ENCODE measurements around the gene FSTL4. TPM values are rescaled to one million over a fixed set of nuclear protein-coding genes. Genes with fewer than 3 reads are reported as not detected.

The FSTL4 gene
- total and polyA plus RNA-seq, 12 donors, result 0.01 to 0.42 (median 0.38) TPM; not detected in 6

DNA sequence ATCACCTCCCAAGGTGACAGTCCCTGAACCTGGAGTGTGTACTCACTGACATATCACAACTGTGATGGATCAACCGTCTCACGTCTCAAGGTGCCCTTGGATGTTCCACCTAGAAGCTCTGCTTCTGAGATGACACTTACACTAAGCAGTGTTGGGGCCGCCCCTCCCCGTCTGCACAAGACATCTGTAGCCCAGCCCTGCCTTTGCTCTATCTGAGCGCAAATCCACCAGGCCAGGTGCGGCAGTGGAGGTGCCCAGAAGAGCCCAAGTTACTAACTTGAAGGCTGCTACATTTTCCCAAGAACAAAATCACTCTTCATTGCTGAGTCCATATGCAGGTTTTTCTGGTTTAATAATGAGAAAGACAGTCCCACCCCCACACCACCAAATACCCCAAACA lies 148.3 kb downstream of the FSTL4 start:
- DNase-seq (no peak), ATAC-seq (no peak)
- intact Hi-C loops (cut with DNase I), result no loop called here
- no peak overlapping the region for H3K27ac ChIP-seq
- peaks cover 0 to 3% (median 0%) of the 10 kb centered on the region in 9 donors for H3K4me1 ChIP-seq
- WGBS, 2 donors, result 84 to 86% methylated on average over 6 of the region's 6 CpGs
- TF ChIP-seq, protein P1, sequence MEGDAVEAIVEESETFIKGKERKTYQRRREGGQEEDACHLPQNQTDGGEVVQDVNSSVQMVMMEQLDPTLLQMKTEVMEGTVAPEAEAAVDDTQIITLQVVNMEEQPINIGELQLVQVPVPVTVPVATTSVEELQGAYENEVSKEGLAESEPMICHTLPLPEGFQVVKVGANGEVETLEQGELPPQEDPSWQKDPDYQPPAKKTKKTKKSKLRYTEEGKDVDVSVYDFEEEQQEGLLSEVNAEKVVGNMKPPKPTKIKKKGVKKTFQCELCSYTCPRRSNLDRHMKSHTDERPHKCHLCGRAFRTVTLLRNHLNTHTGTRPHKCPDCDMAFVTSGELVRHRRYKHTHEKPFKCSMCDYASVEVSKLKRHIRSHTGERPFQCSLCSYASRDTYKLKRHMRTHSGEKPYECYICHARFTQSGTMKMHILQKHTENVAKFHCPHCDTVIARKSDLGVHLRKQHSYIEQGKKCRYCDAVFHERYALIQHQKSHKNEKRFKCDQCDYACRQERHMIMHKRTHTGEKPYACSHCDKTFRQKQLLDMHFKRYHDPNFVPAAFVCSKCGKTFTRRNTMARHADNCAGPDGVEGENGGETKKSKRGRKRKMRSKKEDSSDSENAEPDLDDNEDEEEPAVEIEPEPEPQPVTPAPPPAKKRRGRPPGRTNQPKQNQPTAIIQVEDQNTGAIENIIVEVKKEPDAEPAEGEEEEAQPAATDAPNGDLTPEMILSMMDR (IDR thresholded peaks at IDR 0.05), result no peak
- H3K4me3 ChIP-seq, result no peak overlapping the region
- no peaks in the 10 kb centered on the region for H3K9me3 ChIP-seq
- no peaks in the 10 kb centered on the region for H3K36me3 ChIP-seq
- H3K27me3 ChIP-seq, result peaks cover 0 to 6% (median 0%) of the 10 kb centered on the region in 7 donors

DNA sequence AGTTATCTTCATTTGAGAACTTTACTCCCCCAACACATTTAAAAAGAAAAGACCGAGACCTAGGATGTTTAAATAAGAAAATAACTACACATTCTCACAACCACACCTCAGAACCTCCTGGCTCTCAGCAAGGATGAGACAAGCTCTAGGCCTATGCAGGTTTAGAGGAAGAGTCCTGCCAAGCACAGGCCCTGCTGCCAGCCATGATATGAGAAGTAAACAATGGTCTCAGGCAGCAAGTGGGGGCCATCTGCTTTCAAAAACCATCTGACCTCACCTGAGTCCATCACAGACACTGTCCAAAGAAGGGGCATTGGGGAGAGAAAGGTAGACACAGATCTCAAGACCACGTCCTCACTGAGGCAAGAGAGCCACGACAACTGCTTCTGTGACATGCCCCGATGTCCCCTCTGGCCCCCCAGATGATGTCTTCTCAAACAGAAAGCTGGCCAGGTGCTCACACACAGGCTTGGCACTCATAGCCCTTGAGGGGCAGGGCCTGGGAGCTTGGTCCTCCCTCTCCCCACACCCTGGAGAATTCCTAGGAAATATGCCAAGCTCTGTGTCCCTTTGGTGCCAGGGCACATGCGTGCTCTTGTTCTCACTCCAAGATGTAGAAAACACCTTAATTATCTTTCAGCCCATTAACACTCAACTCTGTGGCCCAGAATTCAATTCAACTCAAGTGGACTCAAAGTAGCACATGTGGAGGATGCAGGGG lies 150.4 kb downstream of the FSTL4 start:
- Histone ChIP-seq H3K4me3 (no peak overlapping the region), H3K27me3 (peaks cover 0 to 7% (median 0%) of the 10 kb centered on the region in 7 donors), H3K27ac (no peak overlapping the region), H3K36me3 (no peaks in the 10 kb centered on the region), H3K9me3 (no peaks in the 10 kb centered on the region), H3K4me1 (peaks cover 0 to 6% (median 0%) of the 10 kb centered on the region in 9 donors)
- WGBS, 2 donors, result 86 to 88% methylated on average over 5 of the region's 5 CpGs
- DNase-seq (no peak), ATAC-seq (peak in 3 of 8 donors; percentile 42 to 53 (median 44))
- TF ChIP-seq, protein P1 (IDR thresholded peaks at IDR 0.05), result no peak
- intact Hi-C loops (cut with DNase I), result no loop called here

- ATAC-seq, result no peak
- H3K27me3 ChIP-seq, result peaks cover 0 to 15% (median 0%) of the 10 kb centered on the region in 7 donors
- WGBS, 2 donors, result 60 to 64% methylated on average over 12 of the region's 12 CpGs
- no peak overlapping the region for H3K4me3 ChIP-seq
- TF ChIP-seq, protein P1 (IDR thresholded peaks at IDR 0.05), result peak in 8 of 9 donors; percentile 24 to 61 (median 46)
- H3K4me1 ChIP-seq, result peaks cover 0 to 12% (median 0%) of the 10 kb centered on the region in 9 donors
- DNase-seq, result no peak
- no peaks in the 10 kb centered on the region for H3K36me3 ChIP-seq
- intact Hi-C loops (cut with DNase I), result no loop called here
- H3K27ac ChIP-seq, result no peak overlapping the region
- H3K9me3 ChIP-seq, result no peaks in the 10 kb centered on the region
These were observed 152.1 kb downstream of the FSTL4 start for GRCh38 chr5:133460172-133460758.

DNA sequence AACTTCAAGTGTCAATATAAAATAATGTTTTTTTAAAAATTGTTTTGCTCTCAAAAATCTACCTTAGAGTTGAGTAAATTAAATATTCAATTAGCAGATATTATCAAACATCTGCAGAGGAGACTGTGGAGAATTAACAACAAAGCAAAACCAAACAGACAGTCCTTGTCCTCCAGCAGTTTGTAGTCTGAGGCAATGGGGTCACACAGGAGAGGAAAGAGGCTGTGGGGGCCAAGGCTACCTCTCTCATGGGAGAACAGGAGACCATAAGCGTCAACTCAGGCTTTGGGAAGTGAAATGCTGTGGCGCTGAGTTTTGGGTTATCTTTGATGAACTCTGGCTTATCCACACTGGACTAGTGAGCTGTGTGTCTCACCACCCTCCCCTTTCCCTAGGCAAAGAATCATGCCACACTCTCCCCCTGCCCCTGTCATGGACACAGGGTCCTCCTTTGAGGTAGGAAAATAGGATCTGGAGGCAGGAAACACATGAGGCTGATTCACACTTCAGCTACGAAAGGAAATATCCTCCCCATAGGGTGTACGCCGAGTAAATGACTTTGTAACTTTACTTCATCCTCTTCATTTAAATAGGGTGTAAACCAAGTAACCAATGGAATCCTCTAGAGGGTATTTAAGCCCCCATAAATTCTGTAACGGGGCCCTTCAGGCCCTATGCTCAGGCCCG lies 152.7 kb downstream of the FSTL4 start:
- peaks cover 0 to 12% (median 0%) of the 10 kb centered on the region in 9 donors for H3K4me1 ChIP-seq
- H3K27me3 ChIP-seq, result peaks cover 0 to 15% (median 0%) of the 10 kb centered on the region in 7 donors
- intact Hi-C loops (cut with DNase I), result no loop called here
- TF ChIP-seq, protein P1 (IDR thresholded peaks at IDR 0.05), result no peak
- WGBS, 2 donors, result 74 to 78% methylated on average over 7 of the region's 7 CpGs
- DNase-seq, result no peak
- H3K9me3 ChIP-seq, result no peaks in the 10 kb centered on the region
- no peak overlapping the region for H3K4me3 ChIP-seq
- no peaks in the 10 kb centered on the region for H3K36me3 ChIP-seq
- H3K27ac ChIP-seq, result no peak overlapping the region
- no peak for ATAC-seq

Measured in heart right ventricle (tissue), 16 donors.